H9 (cell line): ENCODE data around the gene HMX1. TPM values are rescaled to one million over a fixed set of nuclear protein-coding genes. Genes with fewer than 3 reads are reported as not detected.

Experiments
- DNase-seq: peaks from one replicate; pipeline ENCODE4 v3.0.0-alpha.2; 2017
- H2AFZ ChIP-seq: one replicate; pipeline ENCODE4 v1.6.1; 2013; ENCODE audit warnings: mild to moderate bottlenecking, low read length, control low read depth, moderate library complexity
- H2AK5ac ChIP-seq: 2 replicates; pipeline ENCODE4 v1.6.1; 2013; ENCODE audit warnings: low read length, control low read depth, mixed read lengths; ENCODE audit not compliant: insufficient read length
- H2BK120ac ChIP-seq: one replicate; pipeline ENCODE4 v1.6.1; 2013; ENCODE audit warnings: low read depth, mild to moderate bottlenecking, low read length, control low read depth, inconsistent platforms; ENCODE audit not compliant: poor library complexity, severe bottlenecking
- H2BK12ac ChIP-seq: 2 replicates; pipeline ENCODE4 v1.6.1; 2013; ENCODE audit warnings: low read length, control low read depth, mixed read lengths, low read depth; ENCODE audit not compliant: insufficient read length
- H2BK15ac ChIP-seq: 2 replicates; pipeline ENCODE4 v1.6.1; 2013; ENCODE audit warnings: low read depth, low read length, control low read depth
- H2BK20ac ChIP-seq: one replicate; pipeline ENCODE4 v1.6.1; 2013; ENCODE audit warnings: low read depth, mild to moderate bottlenecking, low read length, control low read depth, inconsistent platforms; ENCODE audit not compliant: poor library complexity, severe bottlenecking
- H2BK5ac ChIP-seq: 2 replicates; pipeline ENCODE4 v1.6.1; 2013; ENCODE audit warnings: low read length, control low read depth, mixed read lengths; ENCODE audit not compliant: insufficient read length
- H3K14ac ChIP-seq: 2 replicates; pipeline ENCODE4 v1.6.1; 2013; ENCODE audit warnings: low read length, control low read depth; ENCODE audit not compliant: insufficient read depth
- H3K18ac ChIP-seq: 2 replicates; pipeline ENCODE4 v1.6.1; 2013; ENCODE audit warnings: low read depth, mild to moderate bottlenecking, mixed read lengths, low read length, control low read depth; ENCODE audit not compliant: insufficient read length
- H3K23ac ChIP-seq: 2 replicates; pipeline ENCODE4 v1.6.1; 2013; ENCODE audit warnings: low read length, control low read depth, mixed read lengths, low read depth; ENCODE audit not compliant: insufficient read length
- H3K23me2 ChIP-seq: 2 replicates; pipeline ENCODE4 v1.6.1; 2013; ENCODE audit warnings: low read depth, mild to moderate bottlenecking, mixed read lengths, low read length, control low read depth; ENCODE audit not compliant: insufficient read length, poor library complexity, severe bottlenecking
- H3K27ac ChIP-seq: 2 replicates; pipeline ENCODE4 v1.5.1; 2013; ENCODE audit warnings: low read length, control low read depth, mixed read lengths, low read depth; ENCODE audit not compliant: insufficient read length
- H3K27me3 ChIP-seq: 2 replicates; pipeline ENCODE4 v1.6.1; 2013; ENCODE audit warnings: low read length, control low read depth, inconsistent platforms; ENCODE audit not compliant: insufficient read depth
- H3K4ac ChIP-seq: 2 replicates; pipeline ENCODE4 v1.6.1; 2013; ENCODE audit warnings: low read depth, mild to moderate bottlenecking, control low read depth, inconsistent platforms, low read length, moderate library complexity
- H3K4me1 ChIP-seq: 2 replicates; pipeline ENCODE4 v1.6.1; 2013; ENCODE audit warnings: low read length, control low read depth, inconsistent platforms; ENCODE audit not compliant: insufficient read depth
- H3K4me2 ChIP-seq: 2 replicates; pipeline ENCODE4 v1.6.1; 2013; ENCODE audit warnings: low read length, control low read depth, mixed read lengths; ENCODE audit not compliant: insufficient read length, insufficient read depth
- H3K56ac ChIP-seq: 2 replicates; pipeline ENCODE4 v1.6.1; 2013; ENCODE audit warnings: low read depth, mild to moderate bottlenecking, mixed read lengths, low read length, control low read depth; ENCODE audit not compliant: insufficient read length
- H3K79me1 ChIP-seq: 2 replicates; pipeline ENCODE4 v1.6.1; 2013; ENCODE audit warnings: low read depth, mild to moderate bottlenecking, moderate library complexity, low read length, control low read depth, inconsistent platforms; ENCODE audit not compliant: insufficient read depth, poor library complexity, severe bottlenecking
- H3K79me2 ChIP-seq: 2 replicates; pipeline ENCODE4 v1.6.1; 2013; ENCODE audit warnings: low read length, control low read depth, inconsistent platforms; ENCODE audit not compliant: insufficient read depth
- H3K9ac ChIP-seq: 2 replicates; pipeline ENCODE4 v1.6.1; 2013; ENCODE audit warnings: low read length, control low read depth, mixed read lengths; ENCODE audit not compliant: insufficient read length; ENCODE audit errors: extremely low read depth
- H3K9me3 ChIP-seq: one replicate; pipeline ENCODE4 v1.6.1; 2013; ENCODE audit warnings: low read depth, low read length, inconsistent platforms; ENCODE audit not compliant: control insufficient read depth
- H3T11ph ChIP-seq: one replicate; pipeline ENCODE4 v1.6.1; 2013; ENCODE audit warnings: mild to moderate bottlenecking, low read length, control low read depth, inconsistent platforms
- H4K20me1 ChIP-seq: one replicate; pipeline ENCODE4 v1.6.1; 2013; ENCODE audit not compliant: control insufficient read depth, insufficient read length, insufficient read depth
- H4K5ac ChIP-seq: 2 replicates; pipeline ENCODE4 v1.6.1; 2013; ENCODE audit warnings: low read depth, mild to moderate bottlenecking, mixed read lengths, low read length, control low read depth; ENCODE audit not compliant: insufficient read length
- H4K8ac ChIP-seq: replicated peaks from 2 replicates; pipeline ENCODE4 v1.6.1; 2013; ENCODE audit warnings: low read length, control low read depth, mixed read lengths, low read depth; ENCODE audit not compliant: insufficient read length
- H4K91ac ChIP-seq: 2 replicates; pipeline ENCODE4 v1.6.1; 2013; ENCODE audit warnings: low read depth, mild to moderate bottlenecking, moderate library complexity, mixed read lengths, low read length, control low read depth; ENCODE audit not compliant: insufficient read length
- H3K27ac Mint-ChIP-seq, 3 experiments: 2 replicates in 2 of 3; 3 replicates in 1 of 3; pipeline ENCODE4 v1.8.0; 2020 to 2021; ENCODE audit warnings: mixed read lengths in 3 of 3, mild to moderate bottlenecking in 1 of 3, moderate library complexity in 1 of 3
- H3K27me3 Mint-ChIP-seq: 2 replicates; pipeline ENCODE4 v1.8.0; 2021; ENCODE audit warnings: low read depth, mild to moderate bottlenecking, moderate library complexity, mixed read lengths
- H3K36me3 Mint-ChIP-seq, 3 experiments: 2 replicates in 2 of 3; 3 replicates in 1 of 3; pipeline ENCODE4 v1.8.0; 2020 to 2021; ENCODE audit warnings: low read depth in 3 of 3, mixed read lengths in 3 of 3; ENCODE audit not compliant: insufficient read depth in 1 of 3
- H3K4me1 Mint-ChIP-seq, 2 experiments: 2 replicates each; pipeline ENCODE4 v1.8.0; 2020; ENCODE audit warnings: mixed read lengths in 2 of 2
- H3K4me3 Mint-ChIP-seq, 2 experiments: 2 replicates in 1 of 2; 3 replicates in 1 of 2; pipeline ENCODE4 v1.8.0; 2020 to 2021; ENCODE audit warnings: mild to moderate bottlenecking in 2 of 2, mixed read lengths in 2 of 2, moderate library complexity in 1 of 2
- H3K9me3 Mint-ChIP-seq, 2 experiments: 2 replicates in 1 of 2; 3 replicates in 1 of 2; pipeline ENCODE4 v1.8.0; 2020; ENCODE audit warnings: mild to moderate bottlenecking in 2 of 2, mixed read lengths in 2 of 2, moderate library complexity in 1 of 2
- CTCF ChIP-seq: fragments of 200-600 bp; sonication (generic); conservative IDR thresholded peaks from 3 replicates; pipeline ENCODE4 v1.8.0; 2021; ENCODE audit warnings: antibody characterized with exemption, mild to moderate bottlenecking
- WGBS: extraction: QIAGEN DNeasy Blood & Tissue Kit; methylation state at CpG from one replicate; pipeline ENCODE4 v1.1.7; 2013; ENCODE audit warnings: missing lambda C conversion rate, low lambda C conversion rate, mixed read lengths; ENCODE audit not compliant: insufficient read length; ENCODE audit errors: extremely low coverage; 5-methylcytosine and 5-hydroxymethylcytosine counted together
- total RNA-seq: library from RNA; stranded (reverse); gene quantifications from 2 replicates; pipeline ENCODE4 v1.2.1, GENCODE V29; 2021

Gene HMX1
- total RNA-seq, 1 experiment from 2014 or later = 0.26 TPM

- no peak overlapping the region for H2AK5ac ChIP-seq
- no peak overlapping the region for H4K91ac ChIP-seq
- no peak overlapping the region for H3K4me3 Mint-ChIP-seq
- no peaks in the 10 kb centered on the region for H3K9me3 ChIP-seq
- no peak overlapping the region for H3K56ac ChIP-seq
- no peak overlapping the region for H3K4ac ChIP-seq
- peaks cover 48% of the 10 kb centered on the region for H3K27me3 ChIP-seq
- H3T11ph ChIP-seq = no peak overlapping the region
- H3K23me2 ChIP-seq = no peaks in the 10 kb centered on the region
- H2BK5ac ChIP-seq = no peak overlapping the region
- no peak overlapping the region for H3K23ac ChIP-seq
- H4K20me1 ChIP-seq = no peaks in the 10 kb centered on the region
- no peak overlapping the region for H2BK20ac ChIP-seq
- DNase-seq = no peak
- no peak overlapping the region for H4K5ac ChIP-seq
- H3K4me1 Mint-ChIP-seq = peaks cover 6 to 15% of the 10 kb centered on the region in 2 experiments
- H3K79me1 ChIP-seq = no peaks in the 10 kb centered on the region
- no peak overlapping the region for H2AFZ ChIP-seq
- no peak overlapping the region for H3K27ac ChIP-seq
- H2BK12ac ChIP-seq = no peak overlapping the region
- H3K27me3 Mint-ChIP-seq = peaks cover 94% of the 10 kb centered on the region
- H3K9me3 Mint-ChIP-seq = peaks cover 5 to 10% of the 10 kb centered on the region in 2 experiments; a peak in 4 of 5 replicates
- no peak overlapping the region for H3K27ac Mint-ChIP-seq
- H3K9ac ChIP-seq = no peak overlapping the region
- H3K14ac ChIP-seq = no peak overlapping the region
- no peak overlapping the region for H2BK15ac ChIP-seq
- no peak overlapping the region for H4K8ac ChIP-seq
- no peak overlapping the region for H2BK120ac ChIP-seq
- TF ChIP-seq CTCF = no peak
- H3K4me1 ChIP-seq = no peaks in the 10 kb centered on the region
- H3K79me2 ChIP-seq = no peaks in the 10 kb centered on the region
- no peaks in the 10 kb centered on the region for H3K36me3 Mint-ChIP-seq
- no peak overlapping the region for H3K4me2 ChIP-seq
- WGBS = no CpG with 5 or more reads among the region's 14 CpGs
- H3K18ac ChIP-seq = no peak overlapping the region
These were observed 10.6 kb upstream of the HMX1 start for GRCh38 chr4:8882239-8882638.
